ENCODE results near the gene RAP1A.
"Not testable (repeated sequence)": the region's sequence is repeated elsewhere in the genome, so short reads cannot be mapped to it uniquely, and the experiment has no call there.

Gene RAP1A

DNA sequence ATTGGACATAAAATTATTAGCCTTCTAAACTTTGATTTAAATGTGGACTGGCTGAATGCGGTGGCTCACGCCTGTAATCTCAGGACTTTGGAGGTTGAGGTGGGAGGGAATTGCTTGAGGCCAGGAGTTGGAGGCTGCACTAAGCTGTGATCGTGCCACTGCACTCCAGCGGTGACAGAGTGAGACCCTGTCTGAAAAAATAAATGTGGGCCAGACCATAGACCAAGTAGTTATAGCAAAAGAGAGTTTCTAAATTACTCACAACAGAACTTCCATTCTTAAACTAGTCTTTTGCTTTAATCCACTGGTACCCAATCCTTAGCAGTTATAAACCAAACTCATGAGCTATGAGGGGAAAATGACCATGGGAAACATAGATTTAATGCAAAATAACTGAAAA is 35.2 kb downstream of the RAP1A start:
- peaks cover 43% of the 10 kb centered on the region for H3K4me1 Mint-ChIP-seq (ENCODE audit: low read depth)
- H3K27ac Mint-ChIP-seq, result peak overlapping the region; percentile 21
- no peaks in the 10 kb centered on the region for H3K9me3 Mint-ChIP-seq
- no peaks in the 10 kb centered on the region for H3K27me3 Mint-ChIP-seq (ENCODE audit: low read depth)
- no peak overlapping the region for H3K4me3 Mint-ChIP-seq
- peaks cover 7% of the 10 kb centered on the region for H3K36me3 Mint-ChIP-seq (ENCODE audit: low read depth)

DNA sequence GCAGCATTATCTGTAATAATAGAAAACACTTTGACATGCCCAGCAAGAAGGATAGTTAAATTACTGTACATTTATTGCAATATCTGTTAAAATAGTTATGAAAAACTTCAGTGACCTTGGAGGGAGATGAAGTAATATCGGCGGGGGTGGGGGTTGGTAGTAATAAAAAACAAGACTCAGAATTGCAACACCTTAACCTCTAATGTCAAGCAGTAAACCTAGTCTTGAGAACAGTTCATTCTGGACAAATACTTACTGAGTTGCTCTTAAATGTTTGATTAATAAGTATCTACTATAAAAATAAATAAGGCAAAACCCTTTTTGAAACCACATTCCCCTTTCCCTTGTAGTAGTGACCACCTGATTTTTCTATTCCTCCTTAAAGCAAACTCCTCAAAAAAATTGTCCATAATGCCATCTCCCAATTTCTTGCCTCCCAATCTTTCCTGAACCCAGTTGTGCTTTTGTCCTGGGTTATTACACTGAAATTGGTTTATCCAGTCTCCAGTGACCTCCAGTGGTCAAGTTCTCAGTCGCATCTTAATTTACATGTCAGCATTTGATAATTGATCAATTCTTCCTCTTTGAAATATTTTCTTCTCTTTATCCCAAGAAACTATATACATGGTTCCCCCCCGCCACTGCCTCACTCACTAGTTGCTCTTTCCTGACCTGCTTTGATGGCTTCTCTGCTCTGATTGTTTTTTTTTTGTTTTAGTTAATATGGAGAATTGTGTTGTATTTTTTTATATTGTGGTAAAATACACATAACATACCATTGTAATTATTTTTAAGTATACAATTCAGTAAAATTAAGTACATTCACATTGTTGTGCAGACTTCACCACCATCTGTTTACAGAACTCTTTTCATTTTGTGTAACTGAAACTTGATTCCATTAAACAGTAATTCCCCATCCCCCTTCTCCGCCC is 36.8 kb downstream of the RAP1A start:
- H3K27ac Mint-ChIP-seq, result no peak overlapping the region
- peaks cover 7% of the 10 kb centered on the region for H3K36me3 Mint-ChIP-seq (ENCODE audit: low read depth)
- H3K4me1 Mint-ChIP-seq (ENCODE audit: low read depth), result peaks cover 36% of the 10 kb centered on the region
- H3K27me3 Mint-ChIP-seq (ENCODE audit: low read depth), result no peaks in the 10 kb centered on the region
- H3K4me3 Mint-ChIP-seq, result no peak overlapping the region
- no peaks in the 10 kb centered on the region for H3K9me3 Mint-ChIP-seq

DNA sequence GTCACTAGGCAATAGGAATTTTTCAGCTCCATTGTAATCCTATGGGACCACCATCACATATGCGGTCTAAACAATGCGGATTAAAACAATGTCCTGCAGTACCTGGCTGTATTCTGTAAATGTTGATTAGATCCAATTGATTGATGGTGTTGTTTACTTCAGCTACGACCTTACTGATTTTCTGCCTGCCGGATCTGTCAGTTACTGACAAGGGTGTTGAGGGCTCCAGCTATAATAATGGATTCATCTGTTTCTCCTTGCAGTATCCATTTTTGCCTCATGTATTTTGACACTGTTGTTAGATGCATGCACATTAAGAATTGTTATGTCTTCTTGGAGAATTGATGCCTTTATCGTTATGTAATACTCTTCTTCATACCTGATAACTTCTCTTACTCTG is 39.0 kb downstream of the RAP1A start:
- H3K27ac Mint-ChIP-seq, result no peak overlapping the region
- H3K27me3 Mint-ChIP-seq (ENCODE audit: low read depth), result no peaks in the 10 kb centered on the region
- H3K4me3 Mint-ChIP-seq, result no peak overlapping the region
- H3K36me3 Mint-ChIP-seq (ENCODE audit: low read depth), result peaks cover 8% of the 10 kb centered on the region
- no peaks in the 10 kb centered on the region for H3K9me3 Mint-ChIP-seq
- peaks cover 36% of the 10 kb centered on the region for H3K4me1 Mint-ChIP-seq (ENCODE audit: low read depth)

DNA sequence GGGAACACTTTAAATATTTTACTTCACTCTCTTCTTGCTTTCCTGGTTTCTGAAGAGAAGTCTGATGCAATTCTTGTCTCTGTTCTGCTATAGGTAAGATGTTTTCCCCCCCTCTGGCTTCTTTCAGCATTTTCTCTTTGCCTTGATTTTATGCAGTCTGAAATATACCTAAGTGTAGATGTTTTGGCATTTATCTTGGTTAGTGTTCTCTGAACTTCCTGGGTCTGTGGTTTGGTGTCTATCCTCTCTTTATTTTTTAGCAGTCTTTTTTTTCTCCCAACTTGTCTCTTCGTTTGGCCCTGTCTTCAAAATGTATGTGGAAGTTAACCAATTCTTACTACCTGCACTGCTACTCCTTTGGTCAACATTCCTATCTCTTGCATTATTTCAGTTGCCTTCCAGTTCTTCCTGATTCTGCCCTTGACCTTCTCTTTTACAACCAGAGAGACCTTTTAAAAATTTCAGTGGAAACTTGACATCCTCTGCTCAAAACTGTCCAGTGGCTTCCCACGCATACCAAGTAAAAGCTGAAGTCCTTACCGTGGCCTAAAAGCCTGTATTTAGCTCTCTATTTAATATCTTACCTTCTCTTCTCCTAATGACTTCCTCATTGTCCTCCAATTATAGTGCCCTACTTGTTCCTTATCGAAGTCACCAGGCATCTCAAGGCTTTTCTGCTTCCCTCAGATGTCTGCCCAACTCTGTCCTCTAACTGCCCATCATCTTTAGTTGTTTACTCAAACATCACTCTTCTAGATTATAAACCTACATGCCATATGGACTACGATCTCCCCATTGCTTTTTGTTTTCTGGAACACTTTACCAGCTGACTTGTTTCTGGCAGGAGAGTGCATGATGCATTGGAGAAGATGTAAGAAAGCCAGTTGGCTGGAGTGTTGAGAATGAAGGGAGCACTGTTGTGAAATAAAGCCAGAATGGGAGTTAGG is 40.9 kb downstream of the RAP1A start:
- Mint-ChIP-seq H3K4me1 (ENCODE audit: low read depth) (peaks cover 37% of the 10 kb centered on the region), H3K36me3 (ENCODE audit: low read depth) (peaks cover 11% of the 10 kb centered on the region), H3K27ac (no peak overlapping the region), H3K4me3 (no peak overlapping the region), H3K9me3 (no peaks in the 10 kb centered on the region), H3K27me3 (ENCODE audit: low read depth) (no peaks in the 10 kb centered on the region)

DNA sequence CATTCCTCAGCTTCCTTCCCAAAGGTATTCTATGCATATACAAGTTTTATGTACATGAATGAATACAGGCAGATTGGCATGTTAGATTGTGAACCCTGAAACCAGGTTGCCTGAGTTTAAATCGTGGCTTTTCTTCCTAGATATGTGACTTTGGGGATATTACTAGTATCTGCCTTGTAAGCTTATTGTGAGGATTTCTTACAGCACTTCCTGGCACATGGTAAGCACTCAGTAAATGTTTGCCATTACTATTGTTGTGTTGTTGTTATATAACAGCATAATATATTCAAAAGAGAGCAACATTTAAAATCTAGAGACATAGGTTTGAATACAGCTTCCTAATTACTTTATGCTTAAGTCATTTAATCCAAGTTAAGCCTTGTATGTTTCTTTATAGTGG is 45.1 kb downstream of the RAP1A start:
- peaks cover 36% of the 10 kb centered on the region for H3K4me1 Mint-ChIP-seq (ENCODE audit: low read depth)
- no peaks in the 10 kb centered on the region for H3K9me3 Mint-ChIP-seq
- peak overlapping the region; percentile 56 for H3K27ac Mint-ChIP-seq
- no peak overlapping the region for H3K4me3 Mint-ChIP-seq
- H3K27me3 Mint-ChIP-seq (ENCODE audit: low read depth), result no peaks in the 10 kb centered on the region
- peaks cover 25% of the 10 kb centered on the region for H3K36me3 Mint-ChIP-seq (ENCODE audit: low read depth)

DNA sequence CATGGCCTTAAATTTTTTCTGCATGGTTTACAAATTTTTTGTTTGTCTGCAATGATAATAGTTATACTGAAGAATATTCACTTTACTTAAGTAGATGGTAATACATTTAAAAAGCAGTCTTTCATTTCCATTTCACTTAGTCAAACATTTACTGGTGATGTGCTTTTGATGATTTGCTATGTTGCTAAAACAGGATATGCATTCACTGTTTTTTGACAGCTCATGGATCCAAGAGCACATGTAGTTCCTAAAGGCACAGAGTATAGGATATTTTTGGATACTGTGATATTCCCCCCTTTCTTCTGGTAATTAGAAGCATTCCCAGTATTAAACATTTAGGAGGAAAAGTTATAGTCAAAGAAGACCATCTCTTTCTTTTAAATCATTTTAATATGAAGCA is 45.9 kb downstream of the RAP1A start:
- no peaks in the 10 kb centered on the region for H3K9me3 Mint-ChIP-seq
- no peaks in the 10 kb centered on the region for H3K27me3 Mint-ChIP-seq (ENCODE audit: low read depth)
- peaks cover 43% of the 10 kb centered on the region for H3K4me1 Mint-ChIP-seq (ENCODE audit: low read depth)
- H3K27ac Mint-ChIP-seq, result no peak overlapping the region
- H3K36me3 Mint-ChIP-seq (ENCODE audit: low read depth), result peaks cover 26% of the 10 kb centered on the region
- no peak overlapping the region for H3K4me3 Mint-ChIP-seq

DNA sequence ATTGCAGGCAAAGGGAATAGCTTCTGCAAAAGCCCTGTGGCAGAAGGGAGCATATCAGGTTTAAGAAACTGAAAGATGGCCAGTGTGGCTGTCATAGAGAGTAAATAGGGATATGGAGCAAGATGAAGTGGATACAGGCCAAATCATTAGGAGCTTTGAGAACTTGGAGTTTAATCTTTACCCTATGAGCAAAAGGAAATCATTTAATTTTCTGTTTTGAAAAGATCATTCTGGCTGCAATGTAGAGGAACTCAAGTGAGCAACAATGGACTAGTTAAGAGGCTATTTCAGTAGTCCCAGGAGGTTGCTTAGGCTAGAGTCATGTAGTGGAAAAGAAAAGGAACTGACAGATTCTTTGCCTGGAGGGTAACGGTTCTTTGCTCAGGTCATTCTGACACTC is 47.2 kb downstream of the RAP1A start:
- Mint-ChIP-seq H3K4me1 (ENCODE audit: low read depth) (peaks cover 50% of the 10 kb centered on the region), H3K27me3 (ENCODE audit: low read depth) (no peaks in the 10 kb centered on the region), H3K27ac (no peak overlapping the region), H3K9me3 (no peaks in the 10 kb centered on the region), H3K36me3 (ENCODE audit: low read depth) (peaks cover 28% of the 10 kb centered on the region), H3K4me3 (no peak overlapping the region)

DNA sequence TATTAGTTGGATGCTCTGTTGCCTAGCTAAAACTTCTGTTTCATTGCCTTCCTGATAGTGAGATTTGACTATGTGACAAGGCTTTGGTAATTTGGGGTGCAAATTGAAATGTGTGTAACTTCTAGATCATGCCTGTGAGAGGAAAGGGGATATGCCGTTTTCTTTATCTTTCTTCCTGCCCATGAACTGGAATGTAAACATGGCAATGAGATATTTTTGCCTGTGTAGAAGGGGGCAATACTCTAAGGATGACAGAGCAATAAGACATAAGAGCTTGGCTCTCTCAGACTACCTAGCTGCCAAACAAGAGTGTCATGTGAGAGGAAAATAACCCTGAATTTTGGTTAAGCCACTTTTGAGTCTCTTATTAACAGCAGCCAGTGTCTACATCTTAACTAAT is 49.7 kb downstream of the RAP1A start:
- H3K27me3 Mint-ChIP-seq (ENCODE audit: low read depth), result no peaks in the 10 kb centered on the region
- peak overlapping the region; percentile 3 for H3K27ac Mint-ChIP-seq
- peaks cover 49% of the 10 kb centered on the region for H3K4me1 Mint-ChIP-seq (ENCODE audit: low read depth)
- no peak overlapping the region for H3K4me3 Mint-ChIP-seq
- peaks cover 38% of the 10 kb centered on the region for H3K36me3 Mint-ChIP-seq (ENCODE audit: low read depth)
- peaks cover 1% of the 10 kb centered on the region for H3K9me3 Mint-ChIP-seq

DNA sequence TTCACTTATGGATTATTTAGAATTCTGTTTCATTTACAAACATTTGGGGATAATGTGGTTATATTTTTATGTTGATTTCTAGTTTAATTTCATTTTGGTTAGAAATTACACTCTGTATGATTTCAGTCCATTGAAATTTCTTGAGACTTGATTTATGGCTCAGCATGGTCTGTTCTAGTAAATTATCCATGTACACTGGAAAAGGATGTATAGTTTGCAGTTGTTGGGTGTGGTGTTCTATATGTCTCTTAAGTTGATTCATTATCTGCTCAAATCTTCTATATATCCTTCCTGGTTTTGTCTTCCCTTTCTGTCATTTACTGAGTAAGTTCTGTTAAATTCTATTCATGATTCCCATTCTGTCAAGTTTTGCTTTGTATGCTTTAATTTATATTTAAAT is 52.3 kb downstream of the RAP1A start:
- peaks cover 47% of the 10 kb centered on the region for H3K36me3 Mint-ChIP-seq (ENCODE audit: low read depth)
- H3K4me1 Mint-ChIP-seq (ENCODE audit: low read depth), result peaks cover 43% of the 10 kb centered on the region
- H3K27ac Mint-ChIP-seq, result no peak overlapping the region
- H3K4me3 Mint-ChIP-seq, result no peak overlapping the region
- peaks cover 14% of the 10 kb centered on the region for H3K9me3 Mint-ChIP-seq
- no peaks in the 10 kb centered on the region for H3K27me3 Mint-ChIP-seq (ENCODE audit: low read depth)

DNA sequence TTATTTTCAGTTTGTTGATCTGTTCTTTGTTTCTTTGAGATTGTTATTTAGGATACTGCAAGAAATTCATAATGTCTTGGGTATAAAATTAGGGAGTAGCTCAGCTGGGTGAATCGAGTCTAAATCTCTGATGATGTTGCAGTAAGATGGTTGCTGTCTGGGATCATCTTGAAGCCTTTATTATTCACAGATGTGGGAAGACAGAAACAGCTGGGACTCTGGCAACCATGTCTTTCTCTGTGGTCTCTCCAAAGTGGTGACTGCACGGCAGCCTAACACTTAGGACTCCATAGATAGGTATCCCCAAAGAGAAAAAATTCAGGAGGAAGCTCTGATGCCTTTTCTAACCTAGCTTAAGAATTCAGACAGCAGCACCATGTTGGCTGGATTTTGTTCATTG is 52.7 kb downstream of the RAP1A start:
- peaks cover 46% of the 10 kb centered on the region for H3K4me1 Mint-ChIP-seq (ENCODE audit: low read depth)

DNA sequence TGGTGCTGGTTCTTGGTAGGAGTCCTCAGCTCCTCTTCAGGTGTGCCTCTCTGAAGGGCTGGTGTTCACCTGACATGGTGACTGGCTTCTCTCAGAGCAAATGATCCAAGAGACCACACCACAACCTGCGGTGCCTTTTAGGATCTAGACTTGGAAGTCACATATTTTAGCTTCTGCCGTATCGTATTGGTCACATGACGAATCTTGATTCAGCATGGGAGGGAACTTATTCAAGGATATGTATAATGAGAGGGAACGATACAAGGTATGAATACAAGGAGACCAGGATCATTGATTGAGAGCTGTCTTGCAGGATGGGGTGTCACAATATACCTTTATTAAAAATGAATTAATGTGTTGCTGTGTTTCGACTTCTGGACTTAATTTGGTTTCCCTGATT is 58.0 kb downstream of the RAP1A start:
- H3K4me3 Mint-ChIP-seq, result no peak overlapping the region
- peaks cover 48% of the 10 kb centered on the region for H3K9me3 Mint-ChIP-seq
- no peaks in the 10 kb centered on the region for H3K27me3 Mint-ChIP-seq (ENCODE audit: low read depth)
- H3K27ac Mint-ChIP-seq, result no peak overlapping the region
- peaks cover 25% of the 10 kb centered on the region for H3K4me1 Mint-ChIP-seq (ENCODE audit: low read depth)
- H3K36me3 Mint-ChIP-seq (ENCODE audit: low read depth), result peaks cover 78% of the 10 kb centered on the region

More for the DNA sequence above, 52.7 kb downstream of the RAP1A start:
- no peaks in the 10 kb centered on the region for H3K27me3 Mint-ChIP-seq (ENCODE audit: low read depth)
- H3K4me3 Mint-ChIP-seq, result no peak overlapping the region
- no peak overlapping the region for H3K27ac Mint-ChIP-seq
- H3K9me3 Mint-ChIP-seq, result peaks cover 17% of the 10 kb centered on the region
- H3K36me3 Mint-ChIP-seq (ENCODE audit: low read depth), result peaks cover 49% of the 10 kb centered on the region

DNA sequence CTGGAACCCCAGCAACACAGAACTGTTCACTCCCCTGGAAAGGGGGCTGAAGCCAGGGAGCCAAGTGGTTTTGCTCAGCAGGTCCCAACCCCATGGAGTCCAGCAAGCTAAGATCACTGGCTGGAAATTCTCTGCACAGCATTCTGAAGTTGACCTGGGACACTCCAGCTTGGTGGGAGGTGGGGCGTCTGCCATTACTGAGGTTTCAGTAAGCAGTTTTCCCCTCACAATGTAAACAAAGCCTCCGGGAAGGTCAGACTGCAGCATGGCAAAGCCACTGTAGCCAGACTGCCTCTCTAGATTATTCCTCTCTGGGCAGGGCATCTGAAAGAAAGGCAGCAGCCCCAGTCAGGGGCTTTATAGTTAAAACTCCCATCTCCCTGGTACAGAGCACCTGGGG is 60.0 kb downstream of the RAP1A start:
- Mint-ChIP-seq H3K4me1 (ENCODE audit: low read depth) (peaks cover 24% of the 10 kb centered on the region), H3K36me3 (ENCODE audit: low read depth) (peaks cover 81% of the 10 kb centered on the region), H3K27me3 (ENCODE audit: low read depth) (no peaks in the 10 kb centered on the region), H3K4me3 (no peak overlapping the region), H3K9me3 (peaks cover 64% of the 10 kb centered on the region), H3K27ac (no peak overlapping the region)

DNA sequence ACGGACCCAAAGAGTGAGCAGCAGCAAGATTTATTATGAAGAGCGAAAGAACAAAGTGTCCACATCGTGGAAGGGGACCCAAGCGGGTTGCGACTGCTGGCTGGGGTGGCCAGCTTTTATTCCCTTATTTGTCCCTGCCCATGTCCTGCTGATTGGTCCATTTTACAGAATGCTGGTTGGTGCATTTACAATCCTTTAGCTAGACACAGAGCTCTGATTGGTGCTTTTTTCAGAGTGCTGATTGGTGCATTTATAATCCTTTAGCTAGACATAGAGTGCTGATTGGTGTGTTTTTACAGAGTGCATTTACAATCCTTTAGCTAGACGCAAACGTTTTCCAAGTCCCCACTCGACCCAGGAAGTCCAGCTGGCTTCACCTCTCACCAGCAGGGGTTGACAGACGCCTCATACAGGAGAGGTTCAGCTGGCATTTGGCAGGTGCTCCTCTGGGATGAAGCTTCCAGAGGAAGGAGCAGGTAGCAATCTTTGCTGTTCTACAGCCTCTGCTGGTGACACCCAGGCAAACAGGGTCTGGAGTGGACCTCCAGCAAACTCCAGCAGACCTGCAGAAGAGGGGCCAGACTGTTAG is 60.7 kb downstream of the RAP1A start:
- H3K27ac Mint-ChIP-seq; H3K4me3 Mint-ChIP-seq; H3K27me3 Mint-ChIP-seq (ENCODE audit: low read depth): not testable (repeated sequence)
- H3K36me3 Mint-ChIP-seq (ENCODE audit: low read depth), result peaks cover 82% of the 10 kb centered on the region
- peaks cover 23% of the 10 kb centered on the region for H3K4me1 Mint-ChIP-seq (ENCODE audit: low read depth)
- H3K9me3 Mint-ChIP-seq, result peaks cover 67% of the 10 kb centered on the region

DNA sequence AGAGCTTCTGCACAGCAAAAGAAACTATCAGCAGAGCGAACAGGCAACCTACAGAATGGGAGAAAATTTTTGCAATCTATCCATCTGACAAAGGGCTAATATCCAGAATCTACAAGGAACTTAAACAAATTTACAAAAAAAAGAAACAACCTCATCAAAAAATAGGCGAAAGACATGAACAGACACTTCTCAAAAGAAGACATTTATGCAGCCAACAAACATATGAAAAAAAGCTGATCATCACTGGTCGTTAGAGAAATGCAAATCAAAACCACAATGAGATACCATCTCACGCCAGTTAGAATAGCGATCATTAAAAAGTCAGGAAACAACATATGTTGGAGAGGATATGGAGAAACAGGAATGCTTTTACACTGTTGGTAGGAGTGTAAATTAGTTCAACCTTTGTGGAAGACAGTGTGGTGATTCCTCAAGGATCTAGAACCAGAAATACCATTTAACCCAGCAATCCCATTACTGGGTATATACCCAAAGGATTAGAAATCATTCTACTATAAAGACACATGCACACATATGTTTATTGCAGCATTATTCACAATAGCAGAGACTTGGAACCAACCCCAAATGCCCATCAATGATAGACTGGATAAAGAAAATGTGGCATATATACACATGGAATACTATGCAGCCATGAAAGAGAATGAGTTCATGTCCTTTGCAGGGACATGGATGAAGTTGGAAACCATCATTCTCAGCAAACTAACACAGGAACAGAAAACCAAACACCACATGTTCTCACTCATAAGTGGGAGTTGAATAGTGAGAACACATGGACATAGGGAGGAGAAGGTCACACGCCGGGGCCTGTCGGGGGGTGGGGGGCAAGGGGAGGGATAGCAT is 65.9 kb downstream of the RAP1A start:
- not testable (repeated sequence) for H3K27ac Mint-ChIP-seq; H3K27me3 Mint-ChIP-seq (ENCODE audit: low read depth); H3K4me3 Mint-ChIP-seq
- peaks cover 46% of the 10 kb centered on the region for H3K9me3 Mint-ChIP-seq
- H3K4me1 Mint-ChIP-seq (ENCODE audit: low read depth), result peaks cover 16% of the 10 kb centered on the region
- peaks cover 53% of the 10 kb centered on the region for H3K36me3 Mint-ChIP-seq (ENCODE audit: low read depth)
